Activated T-cell treated with anti-CD3 and anti-CD28 coated beads, Interleukin-2, amount 50 U/mL, for 4 hours (primary cell): ENCODE results near the gene LRRC28. TPM values are rescaled to one million over a fixed set of nuclear protein-coding genes. Genes with fewer than 3 reads are reported as not detected.

Experiments
- ATAC-seq, 2 donors: fragments of 200-7000 bp; cut with Tn5 transposase; one replicate each; pipeline ENCODE4 v1.10.0; 2021
- DNase-seq: peaks from one replicate; pipeline ENCODE4 v3.0.0-alpha.2; 2020
- H3K27me3 Mint-ChIP-seq: one replicate; pipeline ENCODE4 v1.8.0; 2021; ENCODE audit warnings: low read depth, mixed read lengths
- H3K36me3 Mint-ChIP-seq: one replicate; pipeline ENCODE4 v1.8.0; 2022; ENCODE audit warnings: mixed read lengths; ENCODE audit not compliant: insufficient read depth
- H3K4me1 Mint-ChIP-seq: one replicate; pipeline ENCODE4 v1.8.0; 2021; ENCODE audit warnings: low read depth, mixed read lengths
- H3K4me3 Mint-ChIP-seq: one replicate; pipeline ENCODE4 v1.8.0; 2021; ENCODE audit warnings: mild to moderate bottlenecking, moderate library complexity, mixed read lengths
- H3K9me3 Mint-ChIP-seq: one replicate; pipeline ENCODE4 v1.8.0; 2021; ENCODE audit warnings: mixed read lengths
- total RNA-seq, 3 donors: library from RNA; stranded (reverse); gene quantifications; one replicate each; pipeline ENCODE4 v1.2.1, GENCODE V29; 2021

Gene LRRC28
- total RNA-seq, 3 donors from 2014 or later, result 8.6 to 11.3 (median 9.4) TPM

DNA sequence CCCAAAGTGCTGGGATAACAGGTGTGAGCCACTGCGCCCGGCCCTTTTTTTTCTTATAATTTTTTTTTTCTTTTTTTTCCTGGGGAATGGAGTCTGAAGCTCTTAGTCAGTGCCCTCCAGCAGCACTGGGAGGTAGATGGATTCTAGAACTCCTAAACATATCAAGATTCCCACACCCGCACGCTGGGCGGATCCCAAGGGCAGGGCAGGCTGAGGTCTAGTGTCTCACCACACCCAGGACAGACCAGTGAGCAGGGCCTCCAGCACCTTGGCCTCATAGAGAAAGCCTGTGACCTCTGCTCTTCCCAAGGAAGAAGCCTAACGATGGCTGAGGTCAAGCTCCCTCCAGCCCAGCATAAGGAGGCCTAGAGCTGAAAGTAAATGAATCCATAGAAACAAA, 160.8 kb downstream of the LRRC28 start:
- peaks cover 23% of the 10 kb centered on the region for H3K4me1 Mint-ChIP-seq
- no peaks in the 10 kb centered on the region for H3K27me3 Mint-ChIP-seq
- no peaks in the 10 kb centered on the region for H3K9me3 Mint-ChIP-seq
- no peaks in the 10 kb centered on the region for H3K36me3 Mint-ChIP-seq
- DNase-seq, result no peak
- H3K4me3 Mint-ChIP-seq, result no peak overlapping the region
- ATAC-seq, result no peak

DNA sequence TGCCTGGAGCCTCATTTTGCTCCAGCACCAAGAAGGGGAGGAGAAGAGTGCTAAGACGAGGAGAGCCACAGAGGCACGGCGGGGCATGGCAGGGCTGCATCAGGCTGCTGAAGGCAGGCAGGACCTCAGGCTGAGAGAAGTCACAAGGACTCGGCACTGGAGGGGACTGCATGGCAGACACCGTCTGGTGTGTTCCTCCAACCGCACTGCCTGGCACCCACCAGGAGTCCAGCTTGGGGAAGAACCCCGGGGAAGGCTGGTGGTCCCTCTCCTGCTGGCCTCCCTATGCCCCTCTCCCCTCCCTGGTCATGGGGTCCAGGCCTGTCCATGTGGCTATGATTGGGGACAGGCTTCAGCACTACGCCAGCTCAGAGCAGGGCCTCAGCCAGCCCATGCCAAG, 161.3 kb downstream of the LRRC28 start:
- Mint-ChIP-seq H3K36me3 (no peaks in the 10 kb centered on the region), H3K9me3 (no peaks in the 10 kb centered on the region), H3K4me1 (peaks cover 21% of the 10 kb centered on the region), H3K27me3 (no peaks in the 10 kb centered on the region), H3K4me3 (no peak overlapping the region)
- no peak for ATAC-seq
- no peak for DNase-seq

DNA sequence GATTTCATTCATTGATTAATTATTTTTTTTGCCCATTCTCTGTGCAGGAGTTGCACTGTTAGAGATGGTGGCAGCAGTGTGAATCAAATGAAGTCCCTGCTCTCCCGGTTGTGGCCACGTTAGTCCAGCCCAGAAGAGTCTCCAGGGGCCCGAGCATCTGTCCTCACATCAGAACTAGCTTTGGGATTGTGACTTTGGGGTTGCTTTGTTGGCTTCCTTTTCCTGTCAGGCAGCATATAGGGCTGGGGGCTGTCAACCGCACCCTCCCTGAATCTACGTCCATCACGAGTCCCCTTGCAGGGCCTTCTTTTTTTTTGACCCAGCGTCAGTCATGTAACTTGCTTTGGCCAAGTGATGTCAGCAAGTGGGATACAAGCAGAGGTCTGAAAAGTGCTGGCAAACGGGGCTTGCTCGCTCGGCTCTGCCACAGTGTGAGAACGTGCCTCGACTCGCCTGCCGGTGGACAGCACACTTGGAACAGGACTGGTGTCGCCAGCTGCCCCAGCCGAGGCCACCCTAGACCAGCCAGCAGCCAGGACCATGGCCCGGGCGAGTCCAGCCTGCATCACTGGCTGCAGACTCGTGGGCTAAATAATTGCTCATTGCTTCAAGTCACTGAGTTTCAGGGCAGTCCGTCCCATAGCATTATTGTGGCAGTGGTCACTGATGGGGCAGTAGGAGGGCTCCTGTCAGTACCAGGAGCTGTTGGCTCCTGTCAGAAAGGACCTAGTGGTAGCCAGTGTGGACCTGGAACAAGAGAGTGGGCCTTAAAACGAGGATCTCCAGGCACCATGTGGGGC, 162.9 kb downstream of the LRRC28 start:
- no peak for ATAC-seq
- DNase-seq, result no peak
- no peak overlapping the region for H3K4me3 Mint-ChIP-seq
- no peaks in the 10 kb centered on the region for H3K9me3 Mint-ChIP-seq
- peaks cover 8% of the 10 kb centered on the region for H3K4me1 Mint-ChIP-seq
- no peaks in the 10 kb centered on the region for H3K36me3 Mint-ChIP-seq
- H3K27me3 Mint-ChIP-seq, result no peaks in the 10 kb centered on the region

DNA sequence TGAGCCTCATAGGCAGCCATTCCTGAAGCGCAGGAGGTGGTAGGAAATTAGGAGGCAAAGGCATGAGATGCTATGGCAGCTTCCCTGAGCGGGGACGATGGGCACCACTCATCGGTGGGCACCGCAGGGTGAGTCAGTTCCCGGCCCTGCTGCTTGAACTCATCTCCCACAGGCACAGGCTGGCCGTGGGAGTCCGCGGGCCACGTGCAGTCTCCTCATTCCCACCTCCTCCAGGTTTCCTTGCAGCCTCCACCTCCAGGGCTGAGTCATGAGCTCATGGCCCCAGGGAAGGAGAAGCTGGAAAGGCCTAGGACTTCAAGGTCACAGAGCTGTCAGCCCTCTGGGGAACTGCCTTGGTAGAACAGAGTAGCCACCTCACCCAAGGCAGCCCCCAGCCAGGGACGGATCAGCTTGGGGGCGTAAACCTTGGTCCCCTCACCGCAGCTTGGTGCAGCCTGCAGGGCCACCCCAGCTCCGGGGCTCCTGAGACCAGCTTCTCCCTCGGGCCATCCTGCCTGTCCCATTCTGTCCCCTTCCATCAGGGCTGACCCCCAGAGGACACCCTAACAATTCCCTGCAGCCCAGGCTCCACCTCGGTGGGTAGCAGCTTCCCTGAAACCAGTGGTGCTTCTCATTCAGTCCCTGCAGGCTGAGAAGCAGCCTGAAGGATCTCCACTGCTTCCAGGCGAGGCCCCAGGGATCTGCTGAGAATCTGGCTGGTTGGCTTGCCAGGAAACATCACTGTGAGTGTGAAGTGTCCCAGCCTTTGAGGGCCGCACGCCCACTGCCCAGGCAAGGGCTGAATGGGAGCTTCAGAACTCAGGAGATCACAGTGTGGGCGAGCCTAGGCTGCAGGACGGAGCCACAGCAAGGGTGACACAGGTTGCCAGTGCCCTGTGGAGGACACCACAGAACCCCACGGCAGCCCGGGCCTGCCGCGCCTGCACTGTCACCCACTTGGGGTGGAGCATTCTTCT, 163.8 kb downstream of the LRRC28 start:
- Mint-ChIP-seq H3K4me3 (no peak overlapping the region), H3K9me3 (no peaks in the 10 kb centered on the region), H3K27me3 (no peaks in the 10 kb centered on the region), H3K36me3 (no peaks in the 10 kb centered on the region), H3K4me1 (peaks cover 11% of the 10 kb centered on the region)
- ATAC-seq (no peak), DNase-seq (no peak)

DNA sequence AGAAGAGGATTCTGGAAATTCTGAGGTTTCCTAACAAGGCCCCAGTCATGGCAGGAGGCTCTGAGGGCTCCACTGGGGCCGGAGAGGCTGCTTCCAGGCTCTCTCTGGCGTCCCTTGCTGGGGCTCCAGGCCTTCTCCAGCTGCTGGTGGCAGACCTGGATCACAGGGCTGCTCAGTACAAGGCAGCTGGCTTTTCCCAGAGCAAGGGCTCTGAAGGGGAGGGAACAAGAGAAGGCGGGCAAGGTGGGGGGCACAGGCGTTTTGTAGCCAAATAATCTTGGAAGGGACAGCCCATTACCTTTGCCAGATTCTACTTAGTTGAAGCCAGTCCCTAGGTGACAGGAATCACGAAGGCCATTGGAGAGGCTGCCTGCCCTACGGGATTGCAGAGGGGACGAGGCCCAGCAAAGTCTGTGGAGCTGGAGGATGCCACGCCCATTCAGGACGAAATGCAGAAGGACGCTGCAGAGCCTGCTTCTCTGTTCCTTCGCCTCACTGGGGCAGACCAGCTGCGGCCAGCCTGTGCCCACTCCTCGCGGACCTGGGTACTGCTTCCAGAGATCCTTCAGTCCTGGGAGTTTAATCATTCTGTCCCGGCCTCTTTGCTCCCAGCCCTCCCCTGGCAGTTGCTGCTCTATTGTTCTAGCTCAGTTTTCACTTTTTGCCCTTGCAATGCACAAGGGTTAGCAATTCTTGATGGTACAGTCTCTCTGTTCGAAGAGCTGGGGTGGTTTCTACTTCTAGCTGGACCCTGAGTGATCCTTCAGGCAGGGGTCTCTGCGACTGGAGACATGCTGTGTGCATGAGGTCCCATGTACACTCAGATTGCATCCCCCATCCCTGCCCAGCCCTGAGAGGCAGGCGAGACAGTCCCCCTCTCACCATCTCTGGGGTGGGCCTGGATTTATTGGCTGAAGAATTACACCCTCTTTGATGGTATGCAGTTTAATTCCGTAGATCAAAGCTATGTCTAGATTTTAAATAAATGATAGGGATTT, 165.2 kb downstream of the LRRC28 start:
- H3K4me1 Mint-ChIP-seq, result peaks cover 18% of the 10 kb centered on the region
- H3K9me3 Mint-ChIP-seq, result no peaks in the 10 kb centered on the region
- no peaks in the 10 kb centered on the region for H3K36me3 Mint-ChIP-seq
- no peak overlapping the region for H3K4me3 Mint-ChIP-seq
- ATAC-seq (no peak), DNase-seq (no peak)
- no peaks in the 10 kb centered on the region for H3K27me3 Mint-ChIP-seq

DNA sequence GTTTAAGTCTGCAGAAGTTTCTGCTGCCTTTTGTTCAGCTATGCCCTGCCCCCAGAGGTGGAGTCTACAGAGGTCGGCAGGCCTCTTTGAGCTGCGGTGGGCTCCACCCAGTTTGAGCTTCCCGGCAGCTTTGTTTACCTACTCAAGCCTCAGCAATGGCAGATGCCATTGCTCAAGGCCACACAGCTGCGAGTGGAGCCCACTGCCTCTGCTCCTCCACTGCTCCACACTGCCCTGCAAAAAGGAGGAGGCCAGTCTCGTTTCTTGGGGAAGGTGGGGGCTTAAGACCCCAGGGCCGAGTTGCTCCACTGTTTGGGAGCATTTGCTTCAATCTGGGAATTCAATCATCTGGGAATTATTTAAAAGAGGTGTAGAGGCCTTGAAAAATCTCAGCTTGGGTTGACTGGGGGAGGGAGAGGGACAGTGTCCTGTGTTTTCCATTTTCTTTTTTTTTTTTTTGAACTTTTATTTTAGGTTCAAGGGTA, 169.9 kb downstream of the LRRC28 start:
- peak overlapping the region; percentile 26 for H3K4me3 Mint-ChIP-seq

DNA sequence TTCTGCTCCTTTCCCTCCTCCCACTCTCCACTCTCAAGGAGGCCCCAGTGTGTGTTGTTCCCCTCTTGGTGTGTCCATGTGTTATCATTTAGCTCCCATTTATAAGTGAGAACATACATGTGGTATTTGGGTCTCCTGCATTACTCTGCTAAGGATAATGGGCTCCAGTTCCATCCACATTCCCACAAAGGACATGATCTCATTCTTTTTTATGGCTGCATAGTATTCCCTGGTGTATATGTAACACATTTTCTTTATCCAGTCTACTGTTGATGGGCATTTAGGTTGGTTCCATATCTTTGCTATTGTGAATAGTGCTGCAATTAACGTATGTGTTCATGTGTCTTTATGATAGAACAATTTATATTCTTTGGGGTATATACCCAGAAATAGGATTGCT, 170.5 kb downstream of the LRRC28 start:
- Mint-ChIP-seq H3K9me3 (no peaks in the 10 kb centered on the region), H3K4me3 (no peak overlapping the region), H3K27me3 (no peaks in the 10 kb centered on the region), H3K4me1 (peaks cover 55% of the 10 kb centered on the region), H3K36me3 (no peaks in the 10 kb centered on the region)
- DNase-seq, result no peak
- no peak for ATAC-seq

More for the DNA sequence above, 169.9 kb downstream of the LRRC28 start:
- Mint-ChIP-seq H3K27me3 (no peaks in the 10 kb centered on the region), H3K4me1 (peaks cover 53% of the 10 kb centered on the region), H3K9me3 (no peaks in the 10 kb centered on the region), H3K36me3 (no peaks in the 10 kb centered on the region)
- DNase-seq (peak; percentile 32), ATAC-seq (no peak)

DNA sequence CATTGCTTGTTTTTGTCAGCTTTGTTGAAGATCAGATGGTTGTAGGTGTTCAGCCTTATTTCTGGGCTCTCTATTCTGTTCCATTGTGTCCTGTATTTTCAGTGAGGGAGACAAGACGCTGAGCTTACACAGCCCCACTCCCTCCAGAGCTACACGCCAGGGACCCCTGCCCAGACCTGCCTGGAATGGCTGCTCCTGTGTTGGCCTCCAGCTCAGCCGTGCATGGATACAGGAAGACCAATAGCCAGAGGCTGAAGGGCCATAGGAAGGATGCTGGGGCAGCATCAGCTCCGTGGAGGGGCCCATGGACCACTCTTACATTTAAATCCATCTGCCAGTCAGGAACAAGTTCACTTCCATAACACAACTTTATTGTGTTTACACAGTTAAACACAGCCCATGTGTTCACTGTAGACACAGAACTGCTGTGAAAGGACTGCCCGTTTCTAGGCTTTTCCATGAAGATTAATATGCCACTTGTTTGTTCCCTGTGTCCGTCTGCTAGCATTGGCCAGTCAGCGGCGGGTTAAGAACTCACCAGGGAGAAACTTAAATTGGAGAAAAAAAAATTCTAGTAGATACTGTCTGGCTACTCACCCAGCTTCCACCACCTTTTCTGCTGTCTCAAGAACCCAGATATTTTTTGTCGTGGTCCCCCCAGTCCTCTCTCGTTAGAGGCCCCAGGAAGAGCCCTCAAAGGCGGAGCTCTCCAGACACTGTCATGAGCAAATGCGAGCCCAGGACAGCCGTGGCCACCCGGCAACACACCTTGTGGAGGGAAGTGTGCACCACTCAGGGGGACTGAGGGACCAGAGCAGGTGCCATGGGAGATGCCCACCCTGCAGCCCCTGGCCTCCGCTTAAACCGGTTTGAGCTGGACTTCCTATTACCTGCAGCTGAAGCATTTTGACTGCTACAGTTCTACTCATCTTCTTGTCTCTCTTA, 172.2 kb downstream of the LRRC28 start:
- DNase-seq, result no peak
- no peaks in the 10 kb centered on the region for H3K36me3 Mint-ChIP-seq
- no peak overlapping the region for H3K4me3 Mint-ChIP-seq
- peaks cover 62% of the 10 kb centered on the region for H3K4me1 Mint-ChIP-seq
- no peaks in the 10 kb centered on the region for H3K9me3 Mint-ChIP-seq
- no peak for ATAC-seq
- H3K27me3 Mint-ChIP-seq, result no peaks in the 10 kb centered on the region

DNA sequence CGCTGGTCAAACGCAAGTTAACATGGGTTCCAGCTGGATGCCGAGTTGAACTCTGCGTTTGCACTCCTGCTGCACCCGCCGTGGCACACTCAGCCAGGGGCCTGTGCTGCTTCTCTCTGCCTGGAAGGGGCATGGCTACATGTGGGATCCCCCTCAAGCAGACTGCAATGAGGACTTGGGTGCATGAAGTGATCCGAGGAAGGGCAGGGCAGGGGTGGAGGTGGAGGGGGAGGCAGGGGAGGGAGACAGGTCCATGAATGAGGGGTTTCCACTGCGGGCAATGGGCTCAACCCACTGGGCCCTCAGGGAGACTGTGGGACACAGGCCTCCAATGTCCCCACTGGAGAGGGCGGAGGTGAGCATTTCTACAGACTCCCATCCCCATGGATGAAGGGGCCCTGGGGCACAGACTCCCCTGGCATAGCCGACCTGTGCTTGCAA, 172.9 kb downstream of the LRRC28 start:
- H3K4me3 Mint-ChIP-seq, result no peak overlapping the region
- peaks cover 62% of the 10 kb centered on the region for H3K4me1 Mint-ChIP-seq
- ATAC-seq (no peak), DNase-seq (no peak)
- no peaks in the 10 kb centered on the region for H3K36me3 Mint-ChIP-seq
- no peaks in the 10 kb centered on the region for H3K27me3 Mint-ChIP-seq
- H3K9me3 Mint-ChIP-seq, result no peaks in the 10 kb centered on the region

DNA sequence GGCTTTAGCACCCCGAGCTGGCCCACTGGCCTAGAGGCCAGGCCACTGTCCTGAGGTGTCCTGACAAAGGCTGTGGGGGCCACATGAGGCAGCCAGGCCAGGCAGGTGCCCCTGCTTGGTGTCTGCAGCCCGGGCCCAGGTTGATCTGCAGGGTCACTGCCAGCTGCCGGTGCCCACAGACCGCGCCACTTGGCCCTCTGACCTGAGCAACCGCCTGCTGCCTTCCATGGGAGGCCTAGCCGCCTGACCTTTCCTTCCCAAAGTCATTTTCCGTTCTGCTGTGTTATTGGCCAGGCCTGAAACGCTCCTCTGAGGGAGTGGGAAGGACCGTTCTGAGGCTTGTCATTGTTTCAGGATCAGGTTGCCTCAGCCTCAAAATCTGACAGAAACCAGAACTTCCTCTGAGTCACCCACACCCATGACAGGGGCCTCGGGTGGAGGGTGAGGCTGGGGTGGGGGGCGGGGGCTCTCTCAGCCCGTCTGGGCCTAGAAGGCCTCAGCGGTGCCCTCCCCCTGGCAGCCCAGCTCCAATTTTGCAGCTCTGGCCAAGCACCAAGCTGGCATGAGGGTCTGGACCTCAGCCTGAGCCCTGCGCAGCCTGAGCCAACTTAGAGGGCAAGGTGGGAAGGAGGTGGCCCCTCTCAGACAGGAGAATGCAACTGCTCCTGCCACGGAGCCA, 173.8 kb downstream of the LRRC28 start:
- H3K36me3 Mint-ChIP-seq, result no peaks in the 10 kb centered on the region
- H3K4me3 Mint-ChIP-seq, result peak overlapping the region; percentile 55
- no peaks in the 10 kb centered on the region for H3K27me3 Mint-ChIP-seq
- H3K9me3 Mint-ChIP-seq, result no peaks in the 10 kb centered on the region
- ATAC-seq (peak; percentile 98), DNase-seq (peak; percentile 53)
- peaks cover 58% of the 10 kb centered on the region for H3K4me1 Mint-ChIP-seq

DNA sequence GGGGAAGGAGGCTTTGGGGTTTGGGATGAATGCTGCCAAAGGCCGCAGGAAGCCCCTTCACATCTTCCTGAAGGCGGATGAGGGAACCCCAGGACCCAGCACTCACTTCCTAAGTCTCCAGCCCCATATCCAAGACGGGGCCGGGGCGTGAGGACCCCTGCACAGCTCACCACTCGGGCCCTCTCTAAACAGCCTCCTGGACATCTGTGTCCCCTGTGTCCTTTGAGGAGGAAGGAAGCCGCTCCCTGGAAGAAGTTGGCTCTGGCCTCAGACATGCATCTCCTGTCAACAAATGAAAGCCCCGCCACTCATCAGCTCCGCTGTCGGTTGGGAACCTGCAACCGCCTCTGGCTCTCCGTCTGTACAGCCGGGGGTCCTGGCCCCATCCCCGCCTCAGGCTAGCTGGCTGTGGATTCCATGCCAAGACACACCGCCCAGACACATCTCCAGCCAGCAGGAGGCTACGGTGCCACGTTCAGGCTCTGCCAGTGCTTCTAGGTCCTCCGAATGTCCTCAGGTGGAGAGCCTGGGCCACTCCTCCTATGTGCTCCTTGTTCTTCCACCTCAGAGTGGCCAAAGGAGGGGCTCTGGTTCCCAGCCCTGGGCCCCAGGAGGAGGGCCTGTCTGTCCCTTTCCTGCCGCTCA, 174.5 kb downstream of the LRRC28 start:
- H3K36me3 Mint-ChIP-seq, result no peaks in the 10 kb centered on the region
- DNase-seq (no peak), ATAC-seq (no peak)
- H3K4me1 Mint-ChIP-seq, result peaks cover 51% of the 10 kb centered on the region
- H3K27me3 Mint-ChIP-seq, result no peaks in the 10 kb centered on the region
- no peak overlapping the region for H3K4me3 Mint-ChIP-seq
- H3K9me3 Mint-ChIP-seq, result no peaks in the 10 kb centered on the region

DNA sequence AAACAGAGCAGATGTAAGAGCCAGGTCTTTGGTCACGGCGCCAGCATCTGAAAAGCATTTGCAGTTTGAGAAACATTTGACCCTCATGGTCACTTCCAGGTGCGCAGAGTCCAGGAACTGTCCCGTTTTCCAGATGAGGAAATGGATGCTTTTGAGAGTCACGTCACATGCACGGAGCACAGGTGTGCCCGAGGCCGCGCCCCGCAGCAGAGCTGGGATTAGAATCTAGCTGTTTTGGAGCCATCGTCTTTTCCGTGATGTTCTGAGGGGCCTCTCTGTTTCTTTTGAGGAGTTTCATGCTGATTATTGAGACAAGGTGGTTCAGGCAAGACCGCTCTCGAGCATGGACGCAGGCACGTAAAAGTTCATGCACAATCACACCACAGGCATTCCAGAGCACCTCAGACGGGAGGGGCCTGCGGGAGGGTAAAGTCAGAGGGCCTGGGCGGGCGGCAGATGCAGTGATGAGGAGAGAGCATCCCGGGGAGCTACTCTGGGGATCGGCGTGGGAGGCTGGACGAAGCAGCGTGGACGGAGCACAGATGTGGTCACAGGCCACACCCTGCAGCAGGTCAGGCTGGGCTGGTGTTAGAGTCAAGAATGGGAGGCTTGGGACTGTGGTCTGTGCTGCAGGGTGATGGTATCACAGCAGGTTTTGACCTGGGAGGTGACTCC, 175.3 kb downstream of the LRRC28 start:
- Mint-ChIP-seq H3K4me1 (peaks cover 43% of the 10 kb centered on the region), H3K36me3 (no peaks in the 10 kb centered on the region), H3K27me3 (no peaks in the 10 kb centered on the region), H3K9me3 (no peaks in the 10 kb centered on the region), H3K4me3 (no peak overlapping the region)
- DNase-seq (no peak), ATAC-seq (no peak)
